ENCODE results near the gene F7. TPM values are rescaled to one million over a fixed set of nuclear protein-coding genes. Genes with fewer than 3 reads are reported as not detected.

The F7 gene
- total and polyA plus RNA-seq, 2 donors (not counting 3 experiments of a cell fraction or from before 2014, with no cell fraction given): not detected

- no peaks in the 10 kb centered on the region for H3K79me2 ChIP-seq (ENCODE audit: control insufficient read depth, insufficient read depth, low read length)
- H3K27ac ChIP-seq (ENCODE audit: insufficient read depth, low read depth, low read length): no peak overlapping the region
- dilution Hi-C loops (cut with MboI; ENCODE audit: extremely low pct_ligation_motif_present, low sequenced_read_pairs): no loop called here
- H3K27me3 ChIP-seq (ENCODE audit: control insufficient read depth in 2 of 2, insufficient read depth in 2 of 2, low read length in 2 of 2): no peaks in the 10 kb centered on the region
- no peaks in the 10 kb centered on the region for H4K20me1 ChIP-seq (replicated peaks; ENCODE audit: control insufficient read depth, extremely low read depth, insufficient read depth, low read length)
- FAIRE-seq (no peak), DNase-seq (ENCODE audit: low read depth, low spot score) (no peak)
- BruUV-seq (replicated peaks): no TSS peak
- TF ChIP-seq JUN (IDR thresholded peaks at IDR 0.05; ENCODE audit: borderline replicate concordance, insufficient read depth, insufficient read length, low read depth) (no peak), MAX (IDR thresholded peaks at IDR 0.05; ENCODE audit: insufficient read depth, insufficient read length) (no peak), GATA2 (IDR thresholded peaks at IDR 0.05; ENCODE audit: insufficient read depth, insufficient read length, low read depth, low read length) (no peak), POLR2A (IDR thresholded peaks at IDR 0.05; ENCODE audit: low read depth, low read length) (no peak), CTCF (IDR thresholded peaks at IDR 0.05; ENCODE audit: extremely low read depth in 1 of 2, insufficient read depth in 1 of 2, low read depth in 1 of 2, low read length in 2 of 2) (no peak), POLR2AphosphoS5 (IDR thresholded peaks at IDR 0.05; ENCODE audit: insufficient read depth, low read depth, low read length) (no peak), MYC (IDR thresholded peaks at IDR 0.05; ENCODE audit: low read depth, low read length) (no peak), FOS (IDR thresholded peaks at IDR 0.05; ENCODE audit: borderline replicate concordance, insufficient read depth, low read length) (no peak), EZH2 (IDR thresholded peaks at IDR 0.05; ENCODE audit: borderline replicate concordance, low read depth, low read length, severe bottlenecking) (no peak)
- H3K9me3 ChIP-seq (replicated peaks; ENCODE audit: control insufficient read depth, insufficient read depth, low read length): no peaks in the 10 kb centered on the region
- no peak overlapping the region for H3K4me2 ChIP-seq (ENCODE audit: insufficient read depth, low read length)
- CTCF ChIA-PET: no interaction called here
- H3K9me1 ChIP-seq (replicated peaks; ENCODE audit: control insufficient read depth, extremely low read depth, insufficient read depth, low read length): no peaks in the 10 kb centered on the region
- intact Hi-C loops (cut with micrococcal nuclease): no loop called here
- no peak overlapping the region for H2AFZ ChIP-seq (ENCODE audit: low read depth, low read length)
- no peak overlapping the region for H3K9ac ChIP-seq (replicated peaks; ENCODE audit: extremely low read depth, insufficient read depth, low read length)
- POLR2A ChIA-PET: no interaction called here
- H3K4me1 ChIP-seq (ENCODE audit: control insufficient read depth, extremely low read depth, insufficient read depth, low read length): no peaks in the 10 kb centered on the region
- H3K36me3 ChIP-seq (ENCODE audit: control insufficient read depth in 2 of 2, extremely low read depth in 1 of 2, insufficient read depth in 2 of 2, low read length in 2 of 2): no peaks in the 10 kb centered on the region
- no peak overlapping the region for H3K4me3 ChIP-seq (replicated peaks in 1 of 3; ENCODE audit: insufficient read depth in 1 of 3, low read depth in 1 of 3, low read length in 3 of 3)
These were observed 14.2 kb downstream of the F7 start for GRCh38 chr13:113119822-113120189.
